ENCODE data around the gene ANKRD33B. TPM values are rescaled to one million over a fixed set of nuclear protein-coding genes. Genes with fewer than 3 reads are reported as not detected.

Gene ANKRD33B
- total RNA-seq, 1 donor from 2014 or later: 0.84 TPM

- H3K9me3 Mint-ChIP-seq: no peaks in the 10 kb centered on the region
- H3K27me3 Mint-ChIP-seq (ENCODE audit: low read depth): peaks cover 75% of the 10 kb centered on the region
- no peak for TF ChIP-seq CTCF (conservative IDR thresholded peaks at IDR 0.05)
- H3K36me3 Mint-ChIP-seq (ENCODE audit: low read depth): peaks cover 3% of the 10 kb centered on the region
- H3K4me1 Mint-ChIP-seq: peaks cover 5% of the 10 kb centered on the region
- DNase-seq (ENCODE audit: low read depth, low spot score): no peak
- no peak overlapping the region for H3K4me3 Mint-ChIP-seq
- no peak overlapping the region for H3K27ac Mint-ChIP-seq (ENCODE audit: unreplicated experiment)
These were observed 17.5 kb downstream of the ANKRD33B start for GRCh38 chr5:10581424-10581748.

- H3K4me1 Mint-ChIP-seq: peaks cover 5% of the 10 kb centered on the region
- peak overlapping the region; percentile 23 for H3K27ac Mint-ChIP-seq (ENCODE audit: unreplicated experiment)
- no peak overlapping the region for H3K4me3 Mint-ChIP-seq
- peaks cover 78% of the 10 kb centered on the region for H3K27me3 Mint-ChIP-seq (ENCODE audit: low read depth)
- TF ChIP-seq CTCF (conservative IDR thresholded peaks at IDR 0.05): no peak
- no peaks in the 10 kb centered on the region for H3K9me3 Mint-ChIP-seq
- DNase-seq (ENCODE audit: low read depth, low spot score): no peak
- H3K36me3 Mint-ChIP-seq (ENCODE audit: low read depth): peaks cover 3% of the 10 kb centered on the region
These were observed 18.1 kb downstream of the ANKRD33B start for GRCh38 chr5:10581867-10582511.

- H3K36me3 Mint-ChIP-seq (ENCODE audit: low read depth): peaks cover 3% of the 10 kb centered on the region
- no peak for TF ChIP-seq CTCF (conservative IDR thresholded peaks at IDR 0.05)
- H3K4me3 Mint-ChIP-seq: no peak overlapping the region
- no peaks in the 10 kb centered on the region for H3K9me3 Mint-ChIP-seq
- peaks cover 78% of the 10 kb centered on the region for H3K27me3 Mint-ChIP-seq (ENCODE audit: low read depth)
- no peak overlapping the region for H3K27ac Mint-ChIP-seq (ENCODE audit: unreplicated experiment)
- H3K4me1 Mint-ChIP-seq: peaks cover 2% of the 10 kb centered on the region
- no peak for DNase-seq (ENCODE audit: low read depth, low spot score)
These were observed 18.6 kb downstream of the ANKRD33B start for GRCh38 chr5:10582512-10582897.

DNA sequence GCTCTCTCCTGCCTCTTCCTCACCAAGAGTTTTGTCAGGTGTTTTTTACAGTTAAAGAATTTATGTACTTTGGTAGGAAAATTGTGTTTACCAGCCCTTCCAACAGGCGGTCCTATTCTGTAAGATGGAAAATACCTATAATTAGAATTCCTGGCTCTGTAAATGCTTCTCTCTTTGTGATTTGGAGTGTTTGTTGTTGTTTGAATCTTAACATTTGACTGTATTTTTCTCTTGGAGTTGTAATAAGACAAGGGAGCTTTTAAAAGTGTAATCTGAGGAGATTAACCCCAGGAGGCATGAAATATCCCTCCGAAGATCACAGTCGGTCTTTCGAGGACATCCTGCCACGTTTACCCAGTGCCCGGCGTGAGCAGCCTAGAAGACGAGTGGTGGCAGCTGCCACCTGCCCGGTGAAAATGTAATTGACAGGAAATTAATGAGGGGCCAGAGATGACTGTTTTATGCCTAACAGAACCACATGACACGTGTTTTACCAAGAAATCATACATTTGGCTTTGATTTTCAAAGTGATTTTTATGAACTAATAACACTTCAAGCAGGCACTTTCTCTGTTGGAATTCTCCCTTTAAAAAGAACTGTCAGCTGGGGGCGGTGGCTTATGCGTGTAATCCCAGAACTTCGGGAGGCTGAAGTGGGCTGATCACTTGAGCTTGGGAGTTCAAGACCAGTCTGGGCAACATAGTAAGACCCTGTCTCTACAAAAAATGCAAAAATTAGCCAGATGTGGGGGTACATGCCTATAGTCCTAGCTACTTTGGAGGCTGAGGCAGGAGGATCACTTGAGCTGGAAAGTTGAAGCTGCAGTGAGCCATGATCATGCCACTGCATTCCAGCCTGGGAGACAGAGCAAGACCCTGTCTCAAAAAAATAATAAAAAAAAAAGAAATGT is 20.0 kb downstream of the ANKRD33B start:
- Mint-ChIP-seq H3K9me3 (no peaks in the 10 kb centered on the region), H3K27me3 (ENCODE audit: low read depth) (peaks cover 82% of the 10 kb centered on the region), H3K27ac (ENCODE audit: unreplicated experiment) (no peak overlapping the region), H3K4me3 (no peak overlapping the region), H3K36me3 (ENCODE audit: low read depth) (peaks cover 3% of the 10 kb centered on the region), H3K4me1 (no peaks in the 10 kb centered on the region)
- DNase-seq (ENCODE audit: low read depth, low spot score): no peak
- TF ChIP-seq CTCF (conservative IDR thresholded peaks at IDR 0.05): no peak

DNA sequence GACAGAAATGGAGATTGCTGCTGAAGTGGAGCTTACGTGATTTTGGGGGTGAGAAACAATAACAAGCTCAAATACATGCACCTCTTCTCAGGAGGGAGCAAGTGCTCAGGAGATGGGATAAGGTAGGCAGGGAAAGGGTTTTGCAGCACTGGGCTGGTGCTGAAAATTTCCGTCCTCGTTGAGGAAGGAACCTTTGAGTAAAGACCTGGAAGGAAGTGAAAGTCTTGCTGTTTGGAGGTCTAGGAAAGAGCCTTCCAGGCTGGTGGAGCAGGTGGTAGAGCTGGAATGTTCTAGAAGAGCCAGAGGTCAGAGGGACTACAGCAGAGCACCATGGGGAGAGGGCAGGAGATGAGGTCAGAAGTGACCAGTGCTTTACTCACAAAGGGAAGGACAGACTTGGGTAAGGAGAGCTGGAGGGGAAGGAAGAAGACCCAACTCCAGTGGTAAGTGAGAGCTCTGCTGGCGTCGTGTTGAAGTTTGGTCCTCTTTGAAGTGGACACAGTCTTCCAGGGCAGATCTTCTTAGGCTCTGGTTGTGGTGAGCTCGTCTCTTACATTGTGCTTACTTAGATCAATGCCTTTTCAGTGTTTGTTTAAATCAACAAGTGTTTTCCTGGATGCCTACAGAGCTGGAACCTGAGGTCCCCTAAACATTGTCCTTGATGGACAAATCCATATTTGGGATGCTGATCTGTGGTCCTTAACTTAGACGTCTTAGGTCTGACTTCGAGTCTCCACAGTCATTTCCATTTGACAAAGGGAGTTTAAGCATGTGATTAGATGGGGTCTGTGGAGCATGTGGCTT is 21.0 kb downstream of the ANKRD33B start:
- no peak for DNase-seq (ENCODE audit: low read depth, low spot score)
- Mint-ChIP-seq H3K36me3 (ENCODE audit: low read depth) (peaks cover 3% of the 10 kb centered on the region), H3K27ac (ENCODE audit: unreplicated experiment) (peak overlapping the region; percentile 9), H3K27me3 (ENCODE audit: low read depth) (peaks cover 84% of the 10 kb centered on the region), H3K9me3 (no peaks in the 10 kb centered on the region), H3K4me1 (peaks cover under 1% of the 10 kb centered on the region), H3K4me3 (no peak overlapping the region)
- TF ChIP-seq CTCF (conservative IDR thresholded peaks at IDR 0.05): no peak

Measured in neural crest cell (in vitro differentiated cells).